ENCODE measurements around the gene HIVEP3.
A peak's percentile ranks its signal among the peaks of the same experiment; 100 is the strongest.

Gene HIVEP3

GRCh38 chr1:41844781-41845272 is 73.9 kb downstream of the HIVEP3 start:
- no peak for DNase-seq

GRCh38 chr1:41844255-41844654 is 74.5 kb downstream of the HIVEP3 start:
- no peak for DNase-seq

- no peak for DNase-seq
Observed at GRCh38 chr1:41842993-41843755, 75.5 kb downstream of the HIVEP3 start.

- DNase-seq = no peak
Observed at GRCh38 chr1:41842326-41842725, 76.4 kb downstream of the HIVEP3 start.

GRCh38 chr1:41840592-41841246 is 78.0 kb downstream of the HIVEP3 start:
- no peak for DNase-seq

- DNase-seq = no peak
Observed at GRCh38 chr1:41838266-41838665, 80.5 kb downstream of the HIVEP3 start.

GRCh38 chr1:41837691-41838090 is 81.0 kb downstream of the HIVEP3 start:
- DNase-seq = no peak

GRCh38 chr1:41835485-41835884 is 83.2 kb downstream of the HIVEP3 start:
- DNase-seq = no peak

GRCh38 chr1:41833519-41834000 is 85.2 kb downstream of the HIVEP3 start:
- no peak for DNase-seq

GRCh38 chr1:41830726-41831125 is 88.0 kb downstream of the HIVEP3 start:
- no peak for DNase-seq

- DNase-seq = no peak
Observed at GRCh38 chr1:41827991-41828570, 90.6 kb downstream of the HIVEP3 start.

GRCh38 chr1:41823471-41823870 is 95.3 kb downstream of the HIVEP3 start:
- no peak for DNase-seq

GRCh38 chr1:41822866-41823265 is 95.9 kb downstream of the HIVEP3 start:
- DNase-seq = no peak

GRCh38 chr1:41819843-41820242 is 98.9 kb downstream of the HIVEP3 start:
- no peak for DNase-seq

GRCh38 chr1:41819069-41819468 is 99.7 kb downstream of the HIVEP3 start:
- no peak for DNase-seq

GRCh38 chr1:41816061-41816460 is 102.7 kb downstream of the HIVEP3 start:
- DNase-seq = no peak

- DNase-seq = no peak
Observed at GRCh38 chr1:41813755-41814745, 104.7 kb downstream of the HIVEP3 start.

GRCh38 chr1:41813226-41813625 is 105.5 kb downstream of the HIVEP3 start:
- DNase-seq = no peak

GRCh38 chr1:41812453-41812852 is 106.3 kb downstream of the HIVEP3 start:
- DNase-seq = no peak

- DNase-seq = peak in 1 of 4 experiments; percentile 8
Observed at GRCh38 chr1:41812051-41812450, 106.7 kb downstream of the HIVEP3 start.

GRCh38 chr1:41811051-41811795 is 107.5 kb downstream of the HIVEP3 start:
- DNase-seq = no peak

GRCh38 chr1:41810446-41810845 is 108.3 kb downstream of the HIVEP3 start:
- DNase-seq = no peak
